ENCODE results near the gene CCDC90B.

Gene CCDC90B

DNA sequence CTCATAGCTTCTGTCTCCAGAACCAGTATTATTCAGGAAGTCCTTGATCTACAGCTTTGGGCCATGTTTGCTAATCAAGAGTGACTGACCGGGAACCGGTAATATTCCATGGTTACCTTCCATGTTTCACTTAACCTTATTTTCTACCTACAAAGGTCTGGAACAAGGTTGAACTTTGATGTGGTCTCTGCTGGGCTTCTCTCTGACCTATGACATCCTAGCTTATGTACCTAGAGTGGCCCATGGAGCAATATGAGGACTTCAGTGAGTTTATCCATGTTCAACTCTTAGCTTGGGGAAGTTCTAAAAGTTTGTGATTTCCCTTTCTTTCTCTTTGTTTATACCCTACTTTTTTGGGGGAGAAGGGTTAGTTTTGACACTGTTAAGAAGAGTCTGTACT, 33.2 kb downstream of the CCDC90B start:
- Histone ChIP-seq H3K27ac (peak overlapping the region; percentile 7 to 47), H3K4me3 (no peak overlapping the region)
- TF ChIP-seq, protein P1, sequence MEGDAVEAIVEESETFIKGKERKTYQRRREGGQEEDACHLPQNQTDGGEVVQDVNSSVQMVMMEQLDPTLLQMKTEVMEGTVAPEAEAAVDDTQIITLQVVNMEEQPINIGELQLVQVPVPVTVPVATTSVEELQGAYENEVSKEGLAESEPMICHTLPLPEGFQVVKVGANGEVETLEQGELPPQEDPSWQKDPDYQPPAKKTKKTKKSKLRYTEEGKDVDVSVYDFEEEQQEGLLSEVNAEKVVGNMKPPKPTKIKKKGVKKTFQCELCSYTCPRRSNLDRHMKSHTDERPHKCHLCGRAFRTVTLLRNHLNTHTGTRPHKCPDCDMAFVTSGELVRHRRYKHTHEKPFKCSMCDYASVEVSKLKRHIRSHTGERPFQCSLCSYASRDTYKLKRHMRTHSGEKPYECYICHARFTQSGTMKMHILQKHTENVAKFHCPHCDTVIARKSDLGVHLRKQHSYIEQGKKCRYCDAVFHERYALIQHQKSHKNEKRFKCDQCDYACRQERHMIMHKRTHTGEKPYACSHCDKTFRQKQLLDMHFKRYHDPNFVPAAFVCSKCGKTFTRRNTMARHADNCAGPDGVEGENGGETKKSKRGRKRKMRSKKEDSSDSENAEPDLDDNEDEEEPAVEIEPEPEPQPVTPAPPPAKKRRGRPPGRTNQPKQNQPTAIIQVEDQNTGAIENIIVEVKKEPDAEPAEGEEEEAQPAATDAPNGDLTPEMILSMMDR (IDR thresholded peaks at IDR 0.05): no peak
- no peak for DNase-seq (ENCODE audit: low spot score)

DNA sequence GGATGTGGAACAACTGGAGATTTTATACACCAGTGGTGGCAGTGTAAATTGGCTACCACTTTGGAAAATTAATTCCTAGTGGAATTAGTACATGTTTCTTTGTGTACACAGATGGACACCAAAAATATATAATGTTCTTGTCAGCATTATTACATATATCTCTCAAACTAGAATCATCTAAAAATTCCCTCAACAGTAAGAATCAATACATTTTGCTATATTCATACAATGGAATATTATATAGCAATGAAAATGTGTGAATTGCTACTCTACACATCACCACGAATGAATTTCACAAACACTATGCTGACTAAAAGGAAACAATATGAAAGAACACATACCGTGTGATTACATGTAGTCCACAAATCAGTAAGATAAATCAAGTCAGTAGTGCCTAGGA, 33.9 kb downstream of the CCDC90B start:
- TF ChIP-seq, protein P1 (IDR thresholded peaks at IDR 0.05): no peak
- H3K27ac ChIP-seq: peak overlapping the region; percentile 4 to 7
- H3K4me3 ChIP-seq: no peak overlapping the region
- DNase-seq (ENCODE audit: low spot score): no peak

DNA sequence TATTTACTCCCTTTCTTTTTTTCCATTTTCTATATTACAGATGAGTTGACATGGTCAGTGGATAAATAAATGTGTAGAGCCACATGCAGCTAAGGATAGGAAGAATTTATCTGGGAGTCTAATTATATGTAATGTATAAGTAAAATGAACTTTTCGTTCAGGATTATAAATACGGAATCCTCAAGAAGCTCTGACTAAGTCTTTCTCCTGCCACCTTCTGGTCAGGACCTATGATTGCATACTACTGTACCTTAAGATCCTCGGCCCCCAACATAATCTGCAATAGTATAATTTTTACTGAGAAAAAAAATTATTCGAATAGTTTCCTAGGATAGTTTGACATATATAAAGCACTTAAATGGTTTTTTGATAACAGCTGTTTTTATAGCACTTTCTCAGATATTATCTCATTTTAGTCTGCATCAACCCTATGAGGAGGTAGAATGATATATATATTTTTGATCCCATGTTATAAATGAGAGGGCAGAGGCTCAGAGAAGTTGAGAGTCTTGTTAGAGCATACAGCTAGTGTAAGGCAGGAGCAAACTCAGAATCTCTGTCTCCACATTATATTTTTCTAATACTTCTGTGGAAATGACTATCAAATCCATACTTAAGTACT, 36.1 kb downstream of the CCDC90B start:
- TF ChIP-seq, protein P1 (IDR thresholded peaks at IDR 0.05): peak; percentile 27
- no peak overlapping the region for H3K4me3 ChIP-seq
- no peak overlapping the region for H3K27ac ChIP-seq
- no peak for DNase-seq (ENCODE audit: low spot score)

DNA sequence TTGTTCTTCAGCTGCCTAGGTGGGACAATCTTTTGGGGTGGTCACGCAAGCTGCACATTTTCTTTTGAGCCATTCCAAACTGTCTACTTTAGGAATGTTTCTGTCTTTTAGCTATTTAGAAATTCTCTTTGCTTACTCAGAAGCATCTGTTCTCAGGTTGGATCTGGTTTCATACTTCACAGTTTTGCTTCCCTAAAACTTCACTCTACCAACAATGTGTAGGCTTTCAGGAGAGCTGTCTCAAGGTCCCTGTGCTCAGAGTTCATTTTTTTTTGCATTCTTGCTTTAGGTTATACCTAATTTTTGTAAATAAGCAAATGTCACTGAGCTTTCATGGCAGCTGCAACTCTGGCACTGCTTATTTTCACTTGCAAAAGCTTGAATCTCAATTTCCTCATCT, 36.7 kb downstream of the CCDC90B start:
- Histone ChIP-seq H3K27ac (no peak overlapping the region), H3K4me3 (no peak overlapping the region)
- DNase-seq (ENCODE audit: low spot score): no peak
- TF ChIP-seq, protein P1 (IDR thresholded peaks at IDR 0.05): no peak

DNA sequence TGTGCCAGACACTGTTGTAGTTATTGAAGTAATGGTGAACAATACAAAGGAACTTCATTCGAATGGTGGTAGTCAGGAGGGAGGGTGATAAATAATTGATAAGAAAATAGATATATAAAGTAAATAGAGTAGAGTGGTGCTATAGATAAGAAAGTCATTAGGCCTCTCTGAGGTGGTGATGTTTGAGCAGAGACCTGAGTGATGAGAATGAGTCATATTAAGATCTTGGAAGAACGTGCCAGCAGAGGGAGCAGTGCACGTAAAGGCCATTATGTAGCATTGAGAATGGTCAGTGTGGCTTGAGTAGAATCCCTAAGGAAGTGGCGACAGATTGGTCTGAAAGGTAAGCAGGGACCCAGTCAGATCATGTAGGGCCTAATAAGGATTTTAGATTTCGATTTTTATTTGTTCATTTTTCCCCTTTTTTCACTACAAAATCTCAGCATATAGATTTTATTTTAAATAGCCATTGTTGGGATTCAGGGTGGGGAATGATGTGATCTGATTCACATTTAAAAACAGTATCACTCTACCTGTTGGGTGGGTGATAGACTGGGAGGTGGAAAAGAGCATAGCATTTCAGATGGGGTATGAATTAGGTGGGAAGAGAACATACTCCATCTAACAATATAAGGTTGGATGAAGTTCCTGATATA, 44.7 kb downstream of the CCDC90B start:
- H3K4me3 ChIP-seq: no peak overlapping the region
- no peak for DNase-seq (ENCODE audit: low spot score)
- TF ChIP-seq, protein P1 (IDR thresholded peaks at IDR 0.05): peak; percentile 33

DNA sequence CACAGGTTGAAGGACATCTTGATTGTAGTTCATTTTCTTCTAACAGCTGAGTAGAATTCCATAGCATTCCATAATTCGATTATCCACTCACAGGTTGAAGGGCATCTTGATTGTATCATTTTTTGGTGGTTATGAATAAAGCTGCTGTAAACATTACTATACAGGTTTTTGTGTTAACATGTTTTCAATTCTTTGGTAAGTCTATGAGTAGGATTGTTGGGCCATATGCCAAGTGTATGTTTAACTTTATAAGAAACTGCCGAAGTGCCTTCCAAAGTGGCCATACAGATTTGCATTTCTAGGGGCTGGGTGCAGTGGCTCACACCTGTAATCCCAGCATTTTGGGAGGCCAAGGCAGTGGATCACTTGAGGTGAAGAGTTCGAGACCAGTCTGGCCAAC, 48.1 kb downstream of the CCDC90B start:
- TF ChIP-seq, protein P1 (IDR thresholded peaks at IDR 0.05): no peak
- H3K4me3 ChIP-seq: no peak overlapping the region
- H3K27ac ChIP-seq: no peak overlapping the region

More for the DNA sequence above, 44.7 kb downstream of the CCDC90B start:
- H3K27ac ChIP-seq: no peak overlapping the region

DNA sequence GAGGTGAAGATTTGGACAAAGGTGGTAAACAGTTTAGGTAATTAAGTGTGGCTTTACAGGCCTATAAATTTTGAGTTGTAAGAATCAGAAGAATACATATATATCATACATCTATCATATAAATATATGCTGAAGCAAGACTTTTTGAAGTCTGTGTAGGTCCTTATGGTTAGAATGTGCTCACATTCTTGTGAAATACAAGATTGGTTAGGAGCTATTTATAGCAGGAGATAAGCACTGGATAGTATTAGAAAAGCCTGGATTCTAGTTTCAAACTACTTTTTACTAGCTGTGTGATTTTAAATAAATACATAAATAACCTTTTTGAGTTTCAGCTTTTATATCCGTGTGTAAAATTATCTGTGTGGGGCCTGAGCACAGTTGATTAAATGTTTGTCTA, 50.3 kb downstream of the CCDC90B start:
- no peak overlapping the region for H3K27ac ChIP-seq
- no peak for DNase-seq (ENCODE audit: low spot score)
- no peak overlapping the region for H3K4me3 ChIP-seq
- TF ChIP-seq, protein P1 (IDR thresholded peaks at IDR 0.05): no peak

More for the DNA sequence above, 48.1 kb downstream of the CCDC90B start:
- no peak for DNase-seq (ENCODE audit: low spot score)
